Endodermal cell (in vitro differentiated cells): ENCODE data around the gene DRAM1. TPM values are rescaled to one million over a fixed set of nuclear protein-coding genes. Genes with fewer than 3 reads are reported as not detected.

Source experiments
- DNase-seq: peaks from one replicate; pipeline ENCODE4 v3.0.0-alpha.2; 2017
- H3K27ac ChIP-seq: 2 replicates; pipeline ENCODE4 v1.5.1; 2013; ENCODE audit warnings: mild to moderate bottlenecking, low read depth, low read length, moderate library complexity
- H3K27me3 ChIP-seq: 2 replicates; pipeline ENCODE4 v1.6.1; 2013; ENCODE audit warnings: mild to moderate bottlenecking, low read length, moderate library complexity; ENCODE audit not compliant: insufficient read depth, control insufficient read depth, poor library complexity, severe bottlenecking
- H3K36me3 ChIP-seq: 2 replicates; pipeline ENCODE4 v1.7.0; 2013; ENCODE audit warnings: mild to moderate bottlenecking, low read length, moderate library complexity; ENCODE audit not compliant: control insufficient read depth, insufficient read depth
- H3K4me1 ChIP-seq: one replicate; pipeline ENCODE4 v1.7.0; 2013; ENCODE audit warnings: low read length; ENCODE audit not compliant: control insufficient read depth, insufficient read depth
- H3K4me3 ChIP-seq: 2 replicates; pipeline ENCODE4 v1.5.1; 2013; ENCODE audit warnings: mild to moderate bottlenecking, low read length, moderate library complexity
- H3K9ac ChIP-seq: 2 replicates; pipeline ENCODE4 v1.6.1; 2013; ENCODE audit warnings: mild to moderate bottlenecking, low read length, moderate library complexity; ENCODE audit not compliant: poor library complexity, severe bottlenecking; ENCODE audit errors: extremely low read depth
- H3K9me3 ChIP-seq: 2 replicates; pipeline ENCODE4 v1.6.1; 2013; ENCODE audit warnings: mild to moderate bottlenecking, low read length, moderate library complexity; ENCODE audit not compliant: control insufficient read depth
- H3K27ac Mint-ChIP-seq: 2 replicates; pipeline ENCODE4 v1.8.0; 2020; ENCODE audit warnings: mixed read lengths
- H3K27me3 Mint-ChIP-seq: 2 replicates; pipeline ENCODE4 v1.8.0; 2021; ENCODE audit warnings: mild to moderate bottlenecking, mixed read lengths; ENCODE audit not compliant: insufficient read depth
- H3K36me3 Mint-ChIP-seq: 2 replicates; pipeline ENCODE4 v1.8.0; 2020; ENCODE audit warnings: low read depth, mixed read lengths
- H3K4me1 Mint-ChIP-seq: 2 replicates; pipeline ENCODE4 v1.8.0; 2020; ENCODE audit warnings: mixed read lengths
- H3K4me3 Mint-ChIP-seq: 2 replicates; pipeline ENCODE4 v1.8.0; 2020; ENCODE audit warnings: mild to moderate bottlenecking, moderate library complexity, mixed read lengths
- H3K9me3 Mint-ChIP-seq: 2 replicates; pipeline ENCODE4 v1.8.0; 2020; ENCODE audit warnings: mild to moderate bottlenecking, mixed read lengths
- WGBS, 2 experiments: methylation state at CpG; one replicate each; pipeline versions ENCODE4 v1.1.5 to v1.1.7; 2013; ENCODE audit warnings: missing lambda C conversion rate in 2 of 2, mixed read lengths in 1 of 2; ENCODE audit not compliant: insufficient coverage in 1 of 2, insufficient read length in 1 of 2; 5-methylcytosine and 5-hydroxymethylcytosine counted together
- total RNA-seq, 2 donors: library from RNA; stranded (reverse); fragmentation: NEBNext Ultra II Directional in 1 of 2; extraction: Animal tissue kit (Norgen Biotek cat#: 25700) in 1 of 2; gene quantifications; 2 replicates in 1 of 2; 3 replicates in 1 of 2; pipeline ENCODE4 v1.2.1, GENCODE V29; 2021
- TF ChIP-seq, protein P1 (sequence below): fragments of 200-600 bp; sonication (generic); conservative IDR thresholded peaks from 2 replicates; pipeline ENCODE4 v1.5.0; 2021; ENCODE audit warnings: antibody characterized with exemption, mild to moderate bottlenecking

The DRAM1 gene
- total RNA-seq, 2 donors from 2014 or later = 0.91 to 1.3 TPM

DNA sequence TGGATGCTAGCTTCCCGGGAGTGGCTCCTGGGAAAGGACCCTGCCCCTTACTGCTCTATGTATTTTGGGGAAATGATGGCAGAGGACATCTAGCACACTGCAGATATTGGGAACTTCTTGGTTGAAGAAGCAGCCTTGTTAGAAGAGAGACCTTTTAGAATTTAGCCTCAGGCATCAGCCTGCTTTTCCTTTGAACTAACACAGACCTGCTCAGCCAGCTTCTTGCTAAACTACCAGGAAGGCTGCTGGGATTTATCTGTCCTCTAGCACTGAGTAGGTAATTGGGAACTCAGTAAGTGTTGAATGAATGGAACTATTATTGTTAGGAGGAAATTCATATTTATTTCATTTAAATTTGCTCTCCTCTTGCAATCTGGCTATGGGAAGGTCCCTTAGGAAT lies 77.3 kb downstream of the DRAM1 start:
- Mint-ChIP-seq H3K9me3 (peaks cover 6% of the 10 kb centered on the region), H3K27me3 (no peaks in the 10 kb centered on the region), H3K27ac (no peak overlapping the region), H3K36me3 (no peaks in the 10 kb centered on the region), H3K4me1 (no peaks in the 10 kb centered on the region), H3K4me3 (no peak overlapping the region)
- Histone ChIP-seq H3K27ac (no peak overlapping the region), H3K4me3 (no peak overlapping the region), H3K9me3 (peaks cover 3% of the 10 kb centered on the region), H3K27me3 (no peaks in the 10 kb centered on the region), H3K4me1 (no peaks in the 10 kb centered on the region), H3K36me3 (no peaks in the 10 kb centered on the region), H3K9ac (no peak overlapping the region)
- no peak for DNase-seq
- WGBS, 2 experiments = 92 to 93% methylated on average over 1 of the region's 1 CpG
- TF ChIP-seq, protein P1, sequence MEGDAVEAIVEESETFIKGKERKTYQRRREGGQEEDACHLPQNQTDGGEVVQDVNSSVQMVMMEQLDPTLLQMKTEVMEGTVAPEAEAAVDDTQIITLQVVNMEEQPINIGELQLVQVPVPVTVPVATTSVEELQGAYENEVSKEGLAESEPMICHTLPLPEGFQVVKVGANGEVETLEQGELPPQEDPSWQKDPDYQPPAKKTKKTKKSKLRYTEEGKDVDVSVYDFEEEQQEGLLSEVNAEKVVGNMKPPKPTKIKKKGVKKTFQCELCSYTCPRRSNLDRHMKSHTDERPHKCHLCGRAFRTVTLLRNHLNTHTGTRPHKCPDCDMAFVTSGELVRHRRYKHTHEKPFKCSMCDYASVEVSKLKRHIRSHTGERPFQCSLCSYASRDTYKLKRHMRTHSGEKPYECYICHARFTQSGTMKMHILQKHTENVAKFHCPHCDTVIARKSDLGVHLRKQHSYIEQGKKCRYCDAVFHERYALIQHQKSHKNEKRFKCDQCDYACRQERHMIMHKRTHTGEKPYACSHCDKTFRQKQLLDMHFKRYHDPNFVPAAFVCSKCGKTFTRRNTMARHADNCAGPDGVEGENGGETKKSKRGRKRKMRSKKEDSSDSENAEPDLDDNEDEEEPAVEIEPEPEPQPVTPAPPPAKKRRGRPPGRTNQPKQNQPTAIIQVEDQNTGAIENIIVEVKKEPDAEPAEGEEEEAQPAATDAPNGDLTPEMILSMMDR = no peak

- Histone ChIP-seq H3K27me3 (no peaks in the 10 kb centered on the region), H3K27ac (peak overlapping the region; percentile 56), H3K9me3 (peaks cover 5% of the 10 kb centered on the region), H3K36me3 (no peaks in the 10 kb centered on the region), H3K4me1 (no peaks in the 10 kb centered on the region), H3K9ac (no peak overlapping the region), H3K4me3 (no peak overlapping the region)
- Mint-ChIP-seq H3K4me1 (no peaks in the 10 kb centered on the region), H3K36me3 (no peaks in the 10 kb centered on the region), H3K27ac (no peak overlapping the region), H3K27me3 (no peaks in the 10 kb centered on the region), H3K9me3 (peaks cover 7% of the 10 kb centered on the region), H3K4me3 (no peak overlapping the region)
- 50 to 71% methylated on average over 1 to 4 of the region's 9 CpGs for WGBS, 2 experiments
- TF ChIP-seq, protein P1 = no peak
- no peak for DNase-seq
These were observed 80.0 kb downstream of the DRAM1 start for GRCh38 chr12:101957252-101957959.

DNA sequence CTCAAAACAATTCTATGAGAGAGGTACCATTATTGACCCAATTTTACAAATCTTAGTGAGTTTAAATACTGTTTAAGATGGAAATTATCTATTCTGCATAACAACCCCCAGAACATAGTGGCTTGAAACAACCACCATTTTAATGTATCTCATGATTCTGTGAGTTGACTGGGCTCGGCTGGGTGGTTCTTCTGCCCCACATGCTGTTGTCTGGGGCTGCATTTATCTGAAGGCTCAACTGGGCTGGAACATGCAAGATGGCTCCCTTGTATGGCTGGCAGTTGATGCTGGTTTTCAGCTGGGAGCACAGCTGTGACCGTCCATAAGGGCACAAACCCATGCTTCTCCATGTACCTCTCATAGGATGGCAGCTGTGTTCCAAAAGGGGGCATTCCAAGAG lies 82.2 kb downstream of the DRAM1 start:
- Mint-ChIP-seq H3K9me3 (peaks cover 7% of the 10 kb centered on the region), H3K27ac (no peak overlapping the region), H3K36me3 (no peaks in the 10 kb centered on the region), H3K27me3 (no peaks in the 10 kb centered on the region), H3K4me1 (no peaks in the 10 kb centered on the region), H3K4me3 (no peak overlapping the region)
- Histone ChIP-seq H3K36me3 (no peaks in the 10 kb centered on the region), H3K27ac (no peak overlapping the region), H3K27me3 (no peaks in the 10 kb centered on the region), H3K4me1 (no peaks in the 10 kb centered on the region), H3K9ac (no peak overlapping the region), H3K9me3 (peaks cover 5% of the 10 kb centered on the region), H3K4me3 (no peak overlapping the region)
- TF ChIP-seq, protein P1 = no peak
- DNase-seq = no peak
- WGBS, 2 experiments = 95% methylated on average over 2 of the region's 2 CpGs
